Pulmonary artery endothelial cell (primary cell): ENCODE results near the gene FAM167B. TPM values are rescaled to one million over a fixed set of nuclear protein-coding genes. Genes with fewer than 3 reads are reported as not detected.

Experiments
- total RNA-seq: library from RNA; depleted of rRNA; stranded (reverse); fragments of >200 nt; gene quantifications from 2 replicates; pipeline ENCODE4 v1.2.3, GENCODE V29; 2014

FAM167B gene
- total RNA-seq, 1 donor from 2014 or later: 1.6 TPM

Other genes starting within 250 kb of the FAM167B start
- 80.5 and 84.5 TPM in 2 replicates for gene KHDRBS1, start 233.4 kb upstream of the FAM167B start, total RNA-seq
- 12.1 and 14.4 TPM in 2 replicates for gene TMEM39B, start 174.3 kb upstream of the FAM167B start, total RNA-seq
- gene KPNA6, start 139.2 kb upstream of the FAM167B start, total RNA-seq: 37.0 and 45.2 TPM in 2 replicates
- gene TXLNA, start 67.5 kb upstream of the FAM167B start, total RNA-seq: 80.0 and 100 TPM in 2 replicates
- 15.3 and 21.6 TPM in 2 replicates for gene CCDC28B, start 46.6 kb upstream of the FAM167B start, total RNA-seq
- gene IQCC, start 41.6 kb upstream of the FAM167B start, total RNA-seq: 1.2 and 2.4 TPM in 2 replicates
- gene DCDC2B, start 38.1 kb upstream of the FAM167B start, total RNA-seq: not detected in 2 replicates
- gene TMEM234, start 24.9 kb upstream of the FAM167B start, total RNA-seq: 12.8 and 14.2 TPM in 2 replicates
- gene EIF3I, start 24.8 kb upstream of the FAM167B start, total RNA-seq: 361 and 372 TPM in 2 replicates
- 0.11 and 0.26 TPM in 2 replicates for gene LCK, start 4.0 kb downstream of the FAM167B start, total RNA-seq
- 108 and 140 TPM in 2 replicates for gene HDAC1, start 44.9 kb downstream of the FAM167B start, total RNA-seq
- gene MARCKSL1, start 89.0 kb downstream of the FAM167B start, total RNA-seq: 104 and 105 TPM in 2 replicates
- gene FAM229A, start 115.3 kb downstream of the FAM167B start, total RNA-seq: 0.53 and 0.60 TPM in 2 replicates
- gene TSSK3, start 115.3 kb downstream of the FAM167B start, total RNA-seq: 0.20 TPM in 1 of 2 replicates, not detected in the other
- 41.3 and 82.1 TPM in 2 replicates for gene BSDC1, start 147.2 kb downstream of the FAM167B start, total RNA-seq
- gene ZBTB8B, start 217.8 kb downstream of the FAM167B start, total RNA-seq: under 0.01 and 0.07 TPM in 2 replicates